GM19043 (cell line): ENCODE results near the gene GPR18.
"Not testable (repeated sequence)": the region's sequence is repeated elsewhere in the genome, so short reads cannot be mapped to it uniquely, and the experiment has no call there.

Source experiments
- ATAC-seq: cut with Tn5 transposase; IDR thresholded peaks from one replicate; pipeline ENCODE4 v1.9.1; 2021; ENCODE audit warnings: low read depth; ENCODE audit not compliant: unreplicated experiment

GPR18 gene

DNA sequence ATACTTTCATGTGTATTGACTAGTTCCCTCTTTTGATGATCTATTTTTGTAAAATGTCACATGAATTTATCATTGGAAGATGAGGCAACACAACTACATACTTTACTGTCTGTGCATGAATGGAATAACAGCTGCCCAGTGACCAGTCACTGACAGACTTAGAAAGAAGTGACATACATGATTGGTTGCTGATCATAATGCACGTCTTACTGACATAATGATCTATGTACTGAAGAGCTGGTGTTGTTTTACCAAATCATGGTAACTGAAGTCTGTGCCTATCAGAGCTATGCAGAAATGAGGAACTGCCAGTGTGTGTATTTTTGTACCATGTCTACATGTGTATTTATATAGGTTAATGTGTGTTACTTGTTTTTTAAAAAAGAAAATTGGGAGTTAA, 26.5 kb downstream of the GPR18 start:
- ATAC-seq, result no peak

GRCh38 chr13:99230991-99231390, 27.2 kb downstream of the GPR18 start:
- no peak for ATAC-seq

DNA sequence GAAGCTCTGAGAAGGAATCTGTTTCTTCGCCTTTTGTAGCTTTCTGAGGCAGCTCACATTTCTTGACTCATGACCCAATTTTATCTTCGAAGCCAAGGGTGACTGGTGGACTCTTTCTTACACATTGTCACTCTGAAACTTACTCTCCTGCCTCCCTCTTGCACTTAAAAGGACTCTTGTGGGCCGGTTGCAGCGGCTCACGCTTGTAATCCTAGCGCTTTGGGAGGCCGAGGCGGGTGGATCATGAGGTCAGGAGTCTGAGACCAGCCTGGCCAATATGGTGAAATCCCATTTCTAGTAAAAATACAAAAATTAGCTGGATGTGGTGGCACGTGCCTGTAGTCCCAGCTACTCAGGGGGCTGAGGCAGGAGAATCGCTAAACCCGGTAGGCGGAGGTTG, 27.6 kb downstream of the GPR18 start:
- not testable (repeated sequence) for ATAC-seq

- peak; percentile 91 for ATAC-seq
Measured at GRCh38 chr13:99228737-99229691, 29.2 kb downstream of the GPR18 start.

GRCh38 chr13:99227909-99228688, 30.1 kb downstream of the GPR18 start:
- ATAC-seq, result no peak

GRCh38 chr13:99227331-99227900, 30.8 kb downstream of the GPR18 start:
- no peak for ATAC-seq

DNA sequence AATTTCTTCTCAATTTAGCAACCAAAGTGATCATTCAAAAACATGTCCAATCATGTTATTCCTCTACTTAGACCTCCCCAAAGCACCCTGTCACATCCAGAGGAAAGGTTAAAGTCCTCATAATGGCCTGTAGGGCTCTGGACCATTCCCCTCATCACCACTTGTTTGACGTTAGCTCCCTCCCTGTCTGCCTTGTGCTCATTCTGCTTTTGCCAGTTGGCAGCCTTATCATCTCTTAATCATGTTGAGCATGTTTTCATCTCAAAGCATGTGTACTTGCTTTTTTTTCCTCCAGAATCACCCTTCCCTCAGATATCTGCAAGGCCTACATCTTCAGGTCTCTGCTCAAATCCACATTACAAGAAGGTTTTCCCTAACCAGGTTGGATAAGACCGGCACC, 31.7 kb downstream of the GPR18 start:
- no peak for ATAC-seq

DNA sequence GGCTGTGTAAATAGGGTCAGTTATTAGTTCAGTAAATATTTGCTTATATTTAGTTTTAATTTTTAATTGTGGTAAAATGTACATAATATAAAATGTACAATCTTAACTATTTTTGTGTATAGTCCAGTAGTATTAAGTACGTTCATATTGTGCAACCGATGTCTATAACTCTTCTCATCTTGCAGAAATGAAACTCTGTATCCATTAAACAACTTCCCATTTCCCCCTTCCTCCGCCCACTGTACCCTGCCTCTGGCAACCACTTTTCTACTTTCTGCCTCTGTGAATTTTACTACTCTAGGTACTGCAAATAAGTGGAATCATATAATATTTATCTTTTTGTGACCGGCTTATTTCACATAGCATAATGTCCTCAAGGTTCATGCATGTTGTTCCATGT, 33.1 kb downstream of the GPR18 start:
- ATAC-seq, result no peak

DNA sequence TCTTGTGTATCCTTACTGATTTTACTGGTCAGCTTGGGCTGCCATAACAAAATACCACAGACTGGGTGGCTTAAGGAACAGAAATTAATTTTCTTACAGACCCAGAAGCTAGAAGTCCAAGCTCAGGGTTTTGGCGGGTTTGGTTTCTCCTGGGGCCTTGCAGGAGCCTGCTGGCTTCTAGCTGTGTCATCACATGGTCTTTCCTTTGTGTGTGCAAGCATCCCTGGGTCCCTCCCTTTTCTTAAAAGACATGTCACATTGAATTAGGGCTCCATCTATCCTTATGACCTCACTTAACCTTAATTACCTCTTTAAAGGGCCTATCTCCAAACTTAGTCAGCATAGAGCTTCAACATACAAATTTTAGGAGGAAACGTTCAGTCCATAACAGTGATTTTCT, 34.2 kb downstream of the GPR18 start:
- ATAC-seq, result no peak

DNA sequence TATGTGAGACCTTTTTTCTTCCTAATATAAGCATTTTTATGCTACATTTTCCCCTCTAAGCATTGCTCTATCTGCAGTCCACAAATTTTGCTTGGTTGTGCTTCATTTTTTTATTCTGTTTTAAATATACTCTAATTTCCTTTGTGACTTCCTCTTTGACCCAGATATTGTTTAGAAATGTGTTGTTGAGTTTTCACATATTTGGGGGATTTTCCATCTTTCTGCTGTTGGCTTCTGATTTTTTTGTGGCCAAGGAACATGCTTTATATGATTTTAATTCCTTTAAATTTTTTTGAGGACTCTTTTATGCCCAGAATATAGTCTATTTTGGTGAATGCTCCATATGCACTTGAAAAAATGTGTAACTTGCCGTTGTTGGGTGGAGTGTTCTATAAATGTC, 34.6 kb downstream of the GPR18 start:
- no peak for ATAC-seq

GRCh38 chr13:99221567-99222239, 36.5 kb downstream of the GPR18 start:
- no peak for ATAC-seq

GRCh38 chr13:99220199-99220935, 37.8 kb downstream of the GPR18 start:
- no peak for ATAC-seq

GRCh38 chr13:99218969-99219368, 39.2 kb downstream of the GPR18 start:
- no peak for ATAC-seq

GRCh38 chr13:99218545-99218944, 39.6 kb downstream of the GPR18 start:
- ATAC-seq, result no peak

- no peak for ATAC-seq
Measured at GRCh38 chr13:99218126-99218525, 40.1 kb downstream of the GPR18 start.

GRCh38 chr13:99217461-99218110, 40.6 kb downstream of the GPR18 start:
- ATAC-seq, result no peak

- ATAC-seq, result no peak
Measured at GRCh38 chr13:99215184-99215830, 42.9 kb downstream of the GPR18 start.

- ATAC-seq, result no peak
Measured at GRCh38 chr13:99214731-99215130, 43.4 kb downstream of the GPR18 start.

- ATAC-seq, result peak; percentile 74
Measured at GRCh38 chr13:99214232-99214631, 43.9 kb downstream of the GPR18 start.
